Adrenal gland (tissue), 12 donors: ENCODE measurements around the gene LIPC. TPM values are rescaled to one million over a fixed set of nuclear protein-coding genes. Genes with fewer than 3 reads are reported as not detected.

Source experiments
- DNase-seq, 7 donors: peaks; one replicate each; pipeline ENCODE4 v3.0.0-alpha.2; 2019 to 2020
- H3K27ac ChIP-seq, 5 donors: fragments of 200-600 bp; sonication (generic) in 4 of 5; 1 replicate in 3 of 5; 2 replicates in 2 of 5; pipeline versions ENCODE4 v1.5.1 to v1.8.0; 2016 to 2020; ENCODE audit warnings: mild to moderate bottlenecking in 1 of 5
- H3K27me3 ChIP-seq: fragments of 200-600 bp; 2 replicates; pipeline ENCODE4 v1.8.0; 2021
- H3K36me3 ChIP-seq, 2 donors: fragments of 200-600 bp; replicated peaks in 1 of 2; 1 replicate in 1 of 2; 2 replicates in 1 of 2; pipeline versions ENCODE4 v1.5.1 to v1.8.0; 2018 to 2022
- H3K4me1 ChIP-seq, 2 donors: fragments of 200-600 bp; replicated peaks in 1 of 2; 1 replicate in 1 of 2; 2 replicates in 1 of 2; pipeline versions ENCODE4 v1.5.1 to v1.8.0; 2018 to 2021
- H3K4me3 ChIP-seq, 4 donors: fragments of 200-600 bp; sonication (generic) in 3 of 4; one replicate each; pipeline ENCODE4 v1.5.1; 2016 to 2018
- H3K9me3 ChIP-seq, 3 donors: fragments of 200-600 bp; sonication (generic) in 1 of 3; replicated peaks in 1 of 3; 1 replicate in 2 of 3; 2 replicates in 1 of 3; pipeline versions ENCODE4 v1.5.1 to v1.8.0; 2016 to 2021
- CTCF ChIP-seq, 6 experiments: fragments of 450-650 bp in 4 of 6; fragments of 200-600 bp in 2 of 6; sonication (generic) in 1 of 6; IDR thresholded peaks; 1 replicate in 5 of 6; 2 replicates in 1 of 6; pipeline versions ENCODE4 v1.5.1 to v1.8.0; 2016 to 2021; ENCODE audit warnings: antibody characterized with exemption in 6 of 6, mild to moderate bottlenecking in 2 of 6, moderate library complexity in 1 of 6
- POLR2A ChIP-seq, 2 donors: fragments of 450-650 bp; IDR thresholded peaks; one replicate each; pipeline ENCODE4 v1.6.1; 2017; ENCODE audit warnings: antibody characterized with exemption in 2 of 2, mild to moderate bottlenecking in 2 of 2, moderate library complexity in 1 of 2
- WGBS, 4 donors: extraction: QIAGEN DNeasy Blood & Tissue Kit in 2 of 4; methylation state at CpG; one replicate each; pipeline versions ENCODE4 v1.1.5 to v1.1.7; 2013 to 2017; 5-methylcytosine and 5-hydroxymethylcytosine counted together
- intact Hi-C, 2 donors: fragments of 100-400 bp; cut with DNase I; formaldehyde crosslinking; loops; one replicate each; pipeline versions ENCODE4 v1.14.1 to v1.15.0; 2022 to 2023
- polyA plus RNA-seq, 3 donors: library from polyadenylated mRNA; stranded (reverse); fragments of 200-250 nt in 2 of 3; fragments of 350-450 nt in 1 of 3; fragmentation: Illumina TruSeq in 1 of 3; extraction: RNeasy Lipid Tissue Mini Kit (QIAGEN cat#74804) in 1 of 3; gene quantifications; one replicate each; pipeline ENCODE4 v1.2.3, GENCODE V29; 2013 to 2014
- total RNA-seq, 9 donors: library from RNA; depleted of rRNA in 4 of 9; stranded (reverse); fragments of >200 nt in 4 of 9; fragments of 120-200 nt in 1 of 9; fragmentation: NEBNext Ultra II Directional in 1 of 9; extraction: Animal tissue kit (Norgen Biotek cat#: 25700) in 1 of 9; gene quantifications; one replicate each; pipeline versions ENCODE4 v1.1.0 to v1.2.4, GENCODE V29; 2013 to 2023
- donor health status: healthy with polysubstance abuse.
- donor health status: Bipolar disorder and iron deficiency.
- donor health status: DM: yes; HTN: yes; CAD: no.
- donor health status: DM: no; HTN: no; CAD: no.
- donor health status: DM: no; HTN: no; CAD: no.
- donor health status: DM: yes; HTN: yes; CAD: no.

LIPC gene
- total and polyA plus RNA-seq, 12 donors = 0.11 to 1.0 (median 0.24) TPM; not detected in 5

GRCh38 chr15:58462547-58462946 is 30.8 kb downstream of the LIPC start:
- intact Hi-C loops = no loop called here
- Histone ChIP-seq H3K4me3 (no peak overlapping the region), H3K27me3 (no peaks in the 10 kb centered on the region), H3K36me3 (no peaks in the 10 kb centered on the region), H3K9me3 (no peaks in the 10 kb centered on the region), H3K4me1 (peaks cover 4 to 13% of the 10 kb centered on the region in 2 donors), H3K27ac (no peak overlapping the region)
- no peak for TF ChIP-seq POLR2A (IDR thresholded peaks at IDR 0.05)
- no peak for TF ChIP-seq CTCF (IDR thresholded peaks at IDR 0.05)
- WGBS, 4 donors = 71 to 95% (median 94%) methylated on average over 3 to 4 of the region's 4 CpGs
- no peak for DNase-seq

- no peaks in the 10 kb centered on the region for H3K9me3 ChIP-seq
- no peaks in the 10 kb centered on the region for H3K36me3 ChIP-seq
- peaks cover 4 to 7% of the 10 kb centered on the region in 2 donors for H3K4me1 ChIP-seq
- DNase-seq = no peak
- no peak overlapping the region for H3K27ac ChIP-seq
- intact Hi-C loops = no loop called here
- TF ChIP-seq CTCF (IDR thresholded peaks at IDR 0.05) (no peak), POLR2A (IDR thresholded peaks at IDR 0.05) (no peak)
- H3K4me3 ChIP-seq = no peak overlapping the region
- H3K27me3 ChIP-seq = no peaks in the 10 kb centered on the region
- WGBS, 4 donors = 88 to 94% (median 93%) methylated on average over 10 of the region's 10 CpGs
Observed at GRCh38 chr15:58462973-58463663, 31.3 kb downstream of the LIPC start.

GRCh38 chr15:58463815-58464650 is 32.2 kb downstream of the LIPC start:
- no peak overlapping the region for H3K4me3 ChIP-seq
- no peaks in the 10 kb centered on the region for H3K36me3 ChIP-seq
- TF ChIP-seq POLR2A (IDR thresholded peaks at IDR 0.05) (no peak), CTCF (IDR thresholded peaks at IDR 0.05) (no peak)
- H3K9me3 ChIP-seq = no peaks in the 10 kb centered on the region
- no peak for DNase-seq
- H3K4me1 ChIP-seq = peaks cover 0 to 4% of the 10 kb centered on the region in 2 donors
- intact Hi-C loops = no loop called here
- WGBS, 4 donors = 79 to 88% (median 83%) methylated on average over 6 of the region's 6 CpGs
- no peak overlapping the region for H3K27ac ChIP-seq
- H3K27me3 ChIP-seq = no peaks in the 10 kb centered on the region

GRCh38 chr15:58465070-58465469 is 33.3 kb downstream of the LIPC start:
- TF ChIP-seq CTCF (IDR thresholded peaks at IDR 0.05) (no peak), POLR2A (IDR thresholded peaks at IDR 0.05) (no peak)
- Histone ChIP-seq H3K4me3 (no peak overlapping the region), H3K27me3 (no peaks in the 10 kb centered on the region), H3K4me1 (peaks cover 0 to 4% of the 10 kb centered on the region in 2 donors), H3K27ac (no peak overlapping the region), H3K9me3 (no peaks in the 10 kb centered on the region), H3K36me3 (no peaks in the 10 kb centered on the region)
- no peak for DNase-seq
- intact Hi-C loops = no loop called here
